ENCODE measurements around the gene HNF1A. TPM values are rescaled to one million over a fixed set of nuclear protein-coding genes. Genes with fewer than 3 reads are reported as not detected.
A peak's percentile ranks its signal among the peaks of the same experiment; 100 is the strongest.
"Not testable (repeated sequence)": the region's sequence is repeated elsewhere in the genome, so short reads cannot be mapped to it uniquely, and the experiment has no call there.

HNF1A gene
- total and polyA plus RNA-seq, 3 experiments from 2014 or later = not detected

- DNase-seq; H3K36me3 Mint-ChIP-seq; H3K27me3 Mint-ChIP-seq; H3K4me1 Mint-ChIP-seq; H3K27ac ChIP-seq (ENCODE audit: low read depth, low read length); POLR2A ChIA-PET; H3K27ac Mint-ChIP-seq; H3K36me3 ChIP-seq (ENCODE audit: insufficient read depth, low read length); H3K4me3 Mint-ChIP-seq; H3K4me3 ChIP-seq (ENCODE audit: low read length); H3K9me3 Mint-ChIP-seq; H3K27me3 ChIP-seq (ENCODE audit: insufficient read depth, low read length, poor library complexity, severe bottlenecking); H3K4me1 ChIP-seq (ENCODE audit: insufficient read depth, low read length); H3K9me3 ChIP-seq (ENCODE audit: low read length): not testable (repeated sequence)
- CTCF ChIA-PET = interaction anchor here (0.8 to 1.1 kb wide), 4 partner anchors 10 to 209 kb away, joined by 3 to 4 read pairs (median 4); no protein-coding TSS in a partner anchor
These were observed 32.8 kb upstream of the HNF1A start for GRCh38 chr12:120945516-120945915.

GRCh38 chr12:120950260-120950799 is 28.0 kb upstream of the HNF1A start:
- H3K9me3 Mint-ChIP-seq; DNase-seq; H3K4me3 ChIP-seq (ENCODE audit: low read length); H3K9me3 ChIP-seq (ENCODE audit: low read length); H3K27ac ChIP-seq (ENCODE audit: low read depth, low read length); H3K27ac Mint-ChIP-seq; H3K27me3 ChIP-seq (ENCODE audit: insufficient read depth, low read length, poor library complexity, severe bottlenecking); H3K27me3 Mint-ChIP-seq; POLR2A ChIA-PET; H3K4me3 Mint-ChIP-seq; H3K4me1 Mint-ChIP-seq; H3K36me3 ChIP-seq (ENCODE audit: insufficient read depth, low read length); H3K4me1 ChIP-seq (ENCODE audit: insufficient read depth, low read length); H3K36me3 Mint-ChIP-seq: not testable (repeated sequence)
- CTCF ChIA-PET = interaction anchor here (2.0 kb wide), 1 partner anchor 22 kb away, joined by 5 read pairs; no protein-coding TSS in a partner anchor

GRCh38 chr12:120950807-120951206 is 27.5 kb upstream of the HNF1A start:
- no peak overlapping the region for H3K4me3 Mint-ChIP-seq
- POLR2A ChIA-PET = no interaction called here

GRCh38 chr12:120955232-120955631 is 23.1 kb upstream of the HNF1A start:
- H3K9me3 ChIP-seq (ENCODE audit: low read length) = no peaks in the 10 kb centered on the region
- Mint-ChIP-seq H3K36me3 (no peaks in the 10 kb centered on the region), H3K27me3 (peaks cover 3 to 15% of the 10 kb centered on the region in 2 donors), H3K9me3 (peaks cover 0 to 2% (median 0%) of the 10 kb centered on the region in 5 donors), H3K4me3 (no peak overlapping the region), H3K27ac (no peak overlapping the region), H3K4me1 (peaks cover 7 to 13% (median 12%) of the 10 kb centered on the region in 3 donors)
- H3K4me1 ChIP-seq (ENCODE audit: insufficient read depth, low read length) = peaks cover 14% of the 10 kb centered on the region
- H3K4me3 ChIP-seq (ENCODE audit: low read length) = no peak overlapping the region
- no peaks in the 10 kb centered on the region for H3K27me3 ChIP-seq (ENCODE audit: insufficient read depth, low read length, poor library complexity, severe bottlenecking)
- no peak for DNase-seq
- ChIA-PET POLR2A (interaction anchor here (0.5 kb wide), 1 partner anchor 11 kb away, joined by 6 read pairs; no protein-coding TSS in a partner anchor), CTCF (no interaction called here)
- no peak overlapping the region for H3K27ac ChIP-seq (ENCODE audit: low read depth, low read length)
- no peaks in the 10 kb centered on the region for H3K36me3 ChIP-seq (ENCODE audit: insufficient read depth, low read length)

More at GRCh38 chr12:120950807-120951206, 27.5 kb upstream of the HNF1A start:
- DNase-seq = no peak
- H3K4me1 ChIP-seq (ENCODE audit: insufficient read depth, low read length) = no peaks in the 10 kb centered on the region
- no peaks in the 10 kb centered on the region for H3K4me1 Mint-ChIP-seq
- no peaks in the 10 kb centered on the region for H3K9me3 ChIP-seq (ENCODE audit: low read length)
- no peaks in the 10 kb centered on the region for H3K27me3 ChIP-seq (ENCODE audit: insufficient read depth, low read length, poor library complexity, severe bottlenecking)
- H3K4me3 ChIP-seq (ENCODE audit: low read length) = no peak overlapping the region
- no peak overlapping the region for H3K27ac Mint-ChIP-seq
- H3K9me3 Mint-ChIP-seq = peaks cover 0 to 2% (median 0%) of the 10 kb centered on the region in 5 donors
- no peak overlapping the region for H3K27ac ChIP-seq (ENCODE audit: low read depth, low read length)
- no peaks in the 10 kb centered on the region for H3K36me3 ChIP-seq (ENCODE audit: insufficient read depth, low read length)
- H3K27me3 Mint-ChIP-seq = peaks cover 0 to 6% of the 10 kb centered on the region in 2 donors
- H3K36me3 Mint-ChIP-seq = no peaks in the 10 kb centered on the region
- CTCF ChIA-PET = interaction anchor here (2.9 kb wide), 1 partner anchor 21 kb away, joined by 10 read pairs; no protein-coding TSS in a partner anchor

GRCh38 chr12:120956579-120957300 is 21.6 kb upstream of the HNF1A start:
- Histone ChIP-seq H3K36me3 (ENCODE audit: insufficient read depth, low read length) (no peaks in the 10 kb centered on the region), H3K27ac (ENCODE audit: low read depth, low read length) (no peak overlapping the region), H3K4me3 (ENCODE audit: low read length) (no peak overlapping the region), H3K27me3 (ENCODE audit: insufficient read depth, low read length, poor library complexity, severe bottlenecking) (no peaks in the 10 kb centered on the region), H3K4me1 (ENCODE audit: insufficient read depth, low read length) (peaks cover 19% of the 10 kb centered on the region), H3K9me3 (ENCODE audit: low read length) (no peaks in the 10 kb centered on the region)
- peaks cover 8 to 19% (median 18%) of the 10 kb centered on the region in 3 donors for H3K4me1 Mint-ChIP-seq
- no peak overlapping the region for H3K4me3 Mint-ChIP-seq
- H3K27me3 Mint-ChIP-seq = peaks cover 3 to 16% of the 10 kb centered on the region in 2 donors
- H3K27ac Mint-ChIP-seq = no peak overlapping the region
- POLR2A ChIA-PET = no interaction called here
- DNase-seq = no peak
- CTCF ChIA-PET = no interaction called here
- H3K9me3 Mint-ChIP-seq = peaks cover 0 to 2% (median 0%) of the 10 kb centered on the region in 5 donors
- H3K36me3 Mint-ChIP-seq = no peaks in the 10 kb centered on the region

GRCh38 chr12:120959111-120959878 is 19.0 kb upstream of the HNF1A start:
- Mint-ChIP-seq H3K9me3 (peaks cover 0 to 2% (median 0%) of the 10 kb centered on the region in 5 donors), H3K27me3 (peaks cover 3 to 15% of the 10 kb centered on the region in 2 donors), H3K4me3 (peak overlapping the region; percentile 10 to 80 (median 58)), H3K27ac (peak overlapping the region in 7 of 8 donors; percentile 2 to 84 (median 69)), H3K4me1 (peaks cover 8 to 19% (median 18%) of the 10 kb centered on the region in 3 donors), H3K36me3 (no peaks in the 10 kb centered on the region)
- CTCF ChIA-PET = interaction anchor here (1.0 to 1.2 kb wide), 2 partner anchors 11 to 13 kb away, joined by 3 to 7 read pairs; no protein-coding TSS in a partner anchor
- POLR2A ChIA-PET = no interaction called here
- Histone ChIP-seq H3K27ac (ENCODE audit: low read depth, low read length) (no peak overlapping the region), H3K27me3 (ENCODE audit: insufficient read depth, low read length, poor library complexity, severe bottlenecking) (no peaks in the 10 kb centered on the region), H3K9me3 (ENCODE audit: low read length) (no peaks in the 10 kb centered on the region), H3K4me1 (ENCODE audit: insufficient read depth, low read length) (peaks cover 19% of the 10 kb centered on the region), H3K36me3 (ENCODE audit: insufficient read depth, low read length) (no peaks in the 10 kb centered on the region), H3K4me3 (ENCODE audit: low read length) (no peak overlapping the region)
- peak in 1 of 5 donors; percentile 1 for DNase-seq

GRCh38 chr12:120960657-120961056 is 17.7 kb upstream of the HNF1A start:
- Histone ChIP-seq H3K36me3 (ENCODE audit: insufficient read depth, low read length) (no peaks in the 10 kb centered on the region), H3K9me3 (ENCODE audit: low read length) (no peaks in the 10 kb centered on the region), H3K27me3 (ENCODE audit: insufficient read depth, low read length, poor library complexity, severe bottlenecking) (no peaks in the 10 kb centered on the region), H3K27ac (ENCODE audit: low read depth, low read length) (no peak overlapping the region), H3K4me1 (ENCODE audit: insufficient read depth, low read length) (peaks cover 19% of the 10 kb centered on the region), H3K4me3 (ENCODE audit: low read length) (no peak overlapping the region)
- ChIA-PET POLR2A (interaction anchor here (0.6 to 0.7 kb wide), 2 partner anchors 143 to 432 kb away, joined by 4 to 5 read pairs; partner anchors contain the start of gene COQ5), CTCF (interaction anchor here (1.4 kb wide), 1 partner anchor 11 kb away, joined by 4 read pairs; no protein-coding TSS in a partner anchor)
- no peak for DNase-seq
- Mint-ChIP-seq H3K9me3 (peaks cover 0 to 2% (median 0%) of the 10 kb centered on the region in 5 donors), H3K27ac (peak overlapping the region in 5 of 8 donors; percentile 21 to 96 (median 35)), H3K36me3 (peaks cover 0 to 1% (median 0%) of the 10 kb centered on the region in 3 donors), H3K4me3 (peak overlapping the region in 1 of 7 donors; percentile 60), H3K27me3 (peaks cover 3 to 14% of the 10 kb centered on the region in 2 donors), H3K4me1 (peaks cover 8 to 19% (median 18%) of the 10 kb centered on the region in 3 donors)
